Mesenteric fat pad (tissue), 1 donor: ENCODE data around the gene SMAD1. TPM values are rescaled to one million over a fixed set of nuclear protein-coding genes. Genes with fewer than 3 reads are reported as not detected.
"Not testable (repeated sequence)": the region's sequence is repeated elsewhere in the genome, so short reads cannot be mapped to it uniquely, and the experiment has no call there.

ENCODE experiments used
- DNase-seq: peaks from one replicate; pipeline ENCODE4 v3.0.0-alpha.2; 2020; ENCODE audit warnings: low spot score
- total RNA-seq: library from RNA; stranded (reverse); fragmentation: NEBNext Ultra II Directional; extraction: Animal tissue kit (Norgen Biotek cat#: 25700); gene quantifications from one replicate; pipeline ENCODE4 v1.2.1, GENCODE V29; 2021
- donor health status: DM: yes; HTN: yes; CAD: no.

SMAD1 gene
- total RNA-seq, 1 donor from 2014 or later: 14.7 TPM

GRCh38 chr4:145525291-145525740 lies 43.7 kb downstream of the SMAD1 start:
- DNase-seq: no peak

- no peak for DNase-seq
Measured at GRCh38 chr4:145527773-145528172, 46.1 kb downstream of the SMAD1 start.

GRCh38 chr4:145528601-145529000 lies 46.9 kb downstream of the SMAD1 start:
- no peak for DNase-seq

- DNase-seq: no peak
Measured at GRCh38 chr4:145530189-145530588, 48.5 kb downstream of the SMAD1 start.

- DNase-seq: no peak
Measured at GRCh38 chr4:145530662-145531061, 49.0 kb downstream of the SMAD1 start.

- DNase-seq: no peak
Measured at GRCh38 chr4:145531223-145531622, 49.6 kb downstream of the SMAD1 start.

- DNase-seq: no peak
Measured at GRCh38 chr4:145531859-145532258, 50.2 kb downstream of the SMAD1 start.

- DNase-seq: no peak
Measured at GRCh38 chr4:145533001-145533400, 51.3 kb downstream of the SMAD1 start.

GRCh38 chr4:145533415-145533814 lies 51.8 kb downstream of the SMAD1 start:
- not testable (repeated sequence) for DNase-seq

GRCh38 chr4:145533961-145534360 lies 52.3 kb downstream of the SMAD1 start:
- no peak for DNase-seq

GRCh38 chr4:145535202-145535601 lies 53.5 kb downstream of the SMAD1 start:
- no peak for DNase-seq

- DNase-seq: no peak
Measured at GRCh38 chr4:145536044-145536443, 54.4 kb downstream of the SMAD1 start.

GRCh38 chr4:145538596-145538995 lies 56.9 kb downstream of the SMAD1 start:
- no peak for DNase-seq

- DNase-seq: no peak
Measured at GRCh38 chr4:145539671-145540070, 58.0 kb downstream of the SMAD1 start.

- DNase-seq: no peak
Measured at GRCh38 chr4:145540235-145540634, 58.6 kb downstream of the SMAD1 start.

- DNase-seq: no peak
Measured at GRCh38 chr4:145541346-145541745, 59.7 kb downstream of the SMAD1 start.

- no peak for DNase-seq
Measured at GRCh38 chr4:145545031-145545430, 63.4 kb downstream of the SMAD1 start.

GRCh38 chr4:145545538-145546174 lies 64.0 kb downstream of the SMAD1 start:
- no peak for DNase-seq

- DNase-seq: no peak
Measured at GRCh38 chr4:145546175-145546915, 64.7 kb downstream of the SMAD1 start.

- DNase-seq: no peak
Measured at GRCh38 chr4:145551660-145552059, 70.0 kb downstream of the SMAD1 start.

GRCh38 chr4:145552181-145552822 lies 70.6 kb downstream of the SMAD1 start:
- DNase-seq: no peak

- DNase-seq: no peak
Measured at GRCh38 chr4:145553375-145553774, 71.7 kb downstream of the SMAD1 start.
